ENCODE results near the gene FAM98B. TPM values are rescaled to one million over a fixed set of nuclear protein-coding genes. Genes with fewer than 3 reads are reported as not detected.

FAM98B gene
- polyA plus RNA-seq, 2 of the 4 experiments (the other 2 are of a cell fraction), result 16.5 to 18.8 TPM

DNA sequence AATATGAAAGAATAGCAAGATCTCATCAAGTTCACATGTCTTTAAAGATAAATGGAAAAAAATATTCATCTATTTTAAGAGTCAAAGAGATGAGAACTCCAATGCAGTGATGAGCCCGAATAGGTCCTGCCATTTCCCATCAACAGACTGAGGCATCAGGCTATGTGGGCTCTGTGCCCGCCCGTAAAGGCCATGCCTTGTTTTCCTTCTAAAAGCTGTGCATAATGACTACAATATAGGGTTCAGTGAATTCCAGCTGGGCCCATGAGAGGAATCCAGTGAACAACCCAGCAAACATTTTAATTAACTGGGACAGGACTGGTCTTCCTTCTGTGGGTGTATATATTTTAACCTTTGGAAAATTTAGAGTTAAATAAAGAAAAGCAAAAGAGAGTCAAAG is 66.1 kb downstream of the FAM98B start:
- ChIA-PET CTCF (no interaction called here), POLR2A (no interaction called here)
- no peak overlapping the region for H3K27ac ChIP-seq
- H3K9me3 ChIP-seq, result no peaks in the 10 kb centered on the region
- TF ChIP-seq GATA3 (IDR thresholded peaks at IDR 0.05; ENCODE audit: borderline replicate concordance) (no peak), HDAC2 (IDR thresholded peaks at IDR 0.05) (no peak), TP53 (CRISPR knock-in tag; IDR thresholded peaks at IDR 0.05) (no peak), CHD4 (IDR thresholded peaks at IDR 0.05; ENCODE audit: borderline replicate concordance) (no peak), POLR2A (IDR thresholded peaks at IDR 0.05; ENCODE audit: low read length) (no peak), ZC3H11A (IDR thresholded peaks at IDR 0.05) (no peak), KDM5A (IDR thresholded peaks at IDR 0.05) (no peak), ZFP36 (IDR thresholded peaks at IDR 0.05; ENCODE audit: borderline replicate concordance, partially characterized antibody) (no peak), POLR2AphosphoS2 (conservative IDR thresholded peaks at IDR 0.05; ENCODE audit: low read length) (no peak), MAZ (IDR thresholded peaks at IDR 0.05; ENCODE audit: borderline replicate concordance, low read depth, low read length) (no peak), RNF2 (IDR thresholded peaks at IDR 0.05; ENCODE audit: borderline replicate concordance, low read depth) (no peak), HOXB13 (CRISPR knock-in tag; IDR thresholded peaks at IDR 0.05; ENCODE audit: low read depth) (no peak), CEBPB (IDR thresholded peaks at IDR 0.05) (no peak), JUNB (IDR thresholded peaks at IDR 0.05) (no peak)
- TF ChIP-seq, protein P1, sequence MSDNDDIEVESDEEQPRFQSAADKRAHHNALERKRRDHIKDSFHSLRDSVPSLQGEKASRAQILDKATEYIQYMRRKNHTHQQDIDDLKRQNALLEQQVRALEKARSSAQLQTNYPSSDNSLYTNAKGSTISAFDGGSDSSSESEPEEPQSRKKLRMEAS (IDR thresholded peaks at IDR 0.05), result no peak
- TF ChIP-seq, protein P2, sequence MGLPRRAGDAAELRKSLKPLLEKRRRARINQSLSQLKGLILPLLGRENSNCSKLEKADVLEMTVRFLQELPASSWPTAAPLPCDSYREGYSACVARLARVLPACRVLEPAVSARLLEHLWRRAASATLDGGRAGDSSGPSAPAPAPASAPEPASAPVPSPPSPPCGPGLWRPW (IDR thresholded peaks at IDR 0.05), result no peak
- TF ChIP-seq, protein P3, sequence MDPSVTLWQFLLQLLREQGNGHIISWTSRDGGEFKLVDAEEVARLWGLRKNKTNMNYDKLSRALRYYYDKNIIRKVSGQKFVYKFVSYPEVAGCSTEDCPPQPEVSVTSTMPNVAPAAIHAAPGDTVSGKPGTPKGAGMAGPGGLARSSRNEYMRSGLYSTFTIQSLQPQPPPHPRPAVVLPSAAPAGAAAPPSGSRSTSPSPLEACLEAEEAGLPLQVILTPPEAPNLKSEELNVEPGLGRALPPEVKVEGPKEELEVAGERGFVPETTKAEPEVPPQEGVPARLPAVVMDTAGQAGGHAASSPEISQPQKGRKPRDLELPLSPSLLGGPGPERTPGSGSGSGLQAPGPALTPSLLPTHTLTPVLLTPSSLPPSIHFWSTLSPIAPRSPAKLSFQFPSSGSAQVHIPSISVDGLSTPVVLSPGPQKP (IDR thresholded peaks at IDR 0.05; ENCODE audit: low read depth, low read length), result no peak
- H3K4me2 ChIP-seq, result no peak overlapping the region
- no peak for ATAC-seq
- no peak for DNase-seq (ENCODE audit: low read depth in 1 of 2, low spot score in 1 of 2)
- 79% methylated on average over 3 of the region's 3 CpGs for WGBS (ENCODE audit: missing lambda C conversion rate)
- no peak for FAIRE-seq
- no peaks in the 10 kb centered on the region for H3K4me1 ChIP-seq
- H3K4me3 ChIP-seq, result no peak overlapping the region

DNA sequence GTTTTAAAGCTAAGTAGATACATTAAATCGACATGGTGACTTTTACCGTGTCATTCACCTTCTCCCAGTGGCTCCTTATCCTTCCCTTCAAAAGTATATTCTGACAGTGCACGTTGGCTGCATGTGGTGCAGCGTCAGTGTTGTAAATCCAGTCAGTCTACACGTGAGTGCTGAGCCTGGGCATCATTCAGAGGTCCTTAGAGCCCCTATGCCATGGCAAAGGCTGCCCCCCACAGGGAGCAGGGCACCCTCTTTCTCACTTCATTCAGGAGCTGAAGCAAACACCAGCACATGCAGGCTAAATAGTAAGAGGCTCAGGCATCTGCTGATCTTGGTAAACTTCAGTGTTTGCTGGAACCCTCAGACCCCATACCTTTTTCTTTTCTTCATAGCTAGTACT is 67.4 kb downstream of the FAM98B start:
- CTCF ChIA-PET, result interaction anchor here (0.9 to 1.3 kb wide), 3 partner anchors 14 to 43 kb away, joined by 4 read pairs; no protein-coding TSS in a partner anchor
- Histone ChIP-seq H3K4me1 (no peaks in the 10 kb centered on the region), H3K4me2 (no peak overlapping the region), H3K9me3 (no peaks in the 10 kb centered on the region), H3K27ac (no peak overlapping the region), H3K4me3 (no peak overlapping the region)
- FAIRE-seq (no peak), DNase-seq (ENCODE audit: low read depth in 1 of 2, low spot score in 1 of 2) (no peak), ATAC-seq (no peak)
- POLR2A ChIA-PET, result no interaction called here
- TF ChIP-seq, protein P4, sequence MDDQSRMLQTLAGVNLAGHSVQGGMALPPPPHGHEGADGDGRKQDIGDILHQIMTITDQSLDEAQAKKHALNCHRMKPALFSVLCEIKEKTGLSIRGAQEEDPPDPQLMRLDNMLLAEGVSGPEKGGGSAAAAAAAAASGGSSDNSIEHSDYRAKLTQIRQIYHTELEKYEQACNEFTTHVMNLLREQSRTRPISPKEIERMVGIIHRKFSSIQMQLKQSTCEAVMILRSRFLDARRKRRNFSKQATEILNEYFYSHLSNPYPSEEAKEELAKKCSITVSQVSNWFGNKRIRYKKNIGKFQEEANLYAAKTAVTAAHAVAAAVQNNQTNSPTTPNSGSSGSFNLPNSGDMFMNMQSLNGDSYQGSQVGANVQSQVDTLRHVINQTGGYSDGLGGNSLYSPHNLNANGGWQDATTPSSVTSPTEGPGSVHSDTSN (IDR thresholded peaks at IDR 0.05), result no peak
- TF ChIP-seq TFCP2L1 (CRISPR knock-in tag; IDR thresholded peaks at IDR 0.05) (no peak), HOXB5 (CRISPR knock-in tag; IDR thresholded peaks at IDR 0.05) (no peak), SREBF2 (IDR thresholded peaks at IDR 0.05) (no peak), RFX5 (IDR thresholded peaks at IDR 0.05) (no peak), MAFK (IDR thresholded peaks at IDR 0.05; ENCODE audit: partially characterized antibody) (no peak), KDM5A (IDR thresholded peaks at IDR 0.05) (no peak), TP53 (CRISPR knock-in tag; IDR thresholded peaks at IDR 0.05) (no peak), POLR2A (IDR thresholded peaks at IDR 0.05; ENCODE audit: low read length) (no peak), CHD2 (IDR thresholded peaks at IDR 0.05; ENCODE audit: low read length, partially characterized antibody) (no peak), ZSCAN20 (CRISPR knock-in tag; IDR thresholded peaks at IDR 0.05) (no peak), MAZ (IDR thresholded peaks at IDR 0.05; ENCODE audit: borderline replicate concordance, low read depth, low read length) (no peak), EHMT2 (IDR thresholded peaks at IDR 0.05; ENCODE audit: low read depth) (no peak), CHD4 (IDR thresholded peaks at IDR 0.05; ENCODE audit: borderline replicate concordance) (no peak), FOSL2 (IDR thresholded peaks at IDR 0.05) (no peak), FOSL2 (CRISPR knock-in tag; IDR thresholded peaks at IDR 0.05) (no peak), NFE2L2 (conservative IDR thresholded peaks at IDR 0.05; ENCODE audit: low read length) (no peak), HDAC2 (IDR thresholded peaks at IDR 0.05) (no peak), ESRRA (IDR thresholded peaks at IDR 0.05; ENCODE audit: borderline replicate concordance, low read length) (no peak), HOXB13 (CRISPR knock-in tag; IDR thresholded peaks at IDR 0.05; ENCODE audit: low read depth) (no peak)
- WGBS (ENCODE audit: missing lambda C conversion rate), result 45% methylated on average over 5 of the region's 5 CpGs
